Skeletal muscle tissue (tissue), 4 donors: Measurements from ENCODE around the gene RBMS3. TPM values are rescaled to one million over a fixed set of nuclear protein-coding genes. Genes with fewer than 3 reads are reported as not detected.
A peak's percentile ranks its signal among the peaks of the same experiment; 100 is the strongest.

Source experiments
- H3K27ac ChIP-seq: one replicate; pipeline ENCODE4 v1.7.0; 2013; ENCODE audit warnings: mild to moderate bottlenecking, low read depth, low read length, inconsistent platforms
- H3K27me3 ChIP-seq, 3 donors: one replicate each; pipeline ENCODE4 v1.7.0; 2013; ENCODE audit warnings: low read length in 3 of 3; ENCODE audit not compliant: control insufficient read depth in 3 of 3, insufficient read depth in 3 of 3
- H3K36me3 ChIP-seq, 3 donors: one replicate each; pipeline ENCODE4 v1.7.0; 2013; ENCODE audit warnings: low read length in 3 of 3; ENCODE audit not compliant: control insufficient read depth in 3 of 3, insufficient read depth in 3 of 3
- H3K4me1 ChIP-seq, 3 donors: one replicate each; pipeline ENCODE4 v1.7.0; 2013; ENCODE audit warnings: low read length in 3 of 3, mild to moderate bottlenecking in 3 of 3; ENCODE audit not compliant: control insufficient read depth in 3 of 3, insufficient read depth in 3 of 3
- H3K4me3 ChIP-seq, 3 donors: one replicate each; pipeline ENCODE4 v1.7.0; 2013; ENCODE audit warnings: low read length in 3 of 3
- H3K9ac ChIP-seq, 3 donors: one replicate each; pipeline ENCODE4 v1.7.0; 2013; ENCODE audit warnings: low read length in 3 of 3, mild to moderate bottlenecking in 3 of 3, moderate library complexity in 2 of 3, low read depth in 1 of 3
- H3K9me3 ChIP-seq, 3 donors: one replicate each; pipeline ENCODE4 v1.7.0; 2013; ENCODE audit warnings: low read length in 3 of 3; ENCODE audit not compliant: control insufficient read depth in 3 of 3
- total RNA-seq: library from RNA; depleted of rRNA; stranded (reverse); fragments of >200 nt; gene quantifications from one replicate; pipeline ENCODE4 v1.2.3, GENCODE V29; 2014
- donor health status: Osteomylitis.

Gene RBMS3
- total RNA-seq, 1 donor from 2014 or later, result 79.9 TPM

DNA sequence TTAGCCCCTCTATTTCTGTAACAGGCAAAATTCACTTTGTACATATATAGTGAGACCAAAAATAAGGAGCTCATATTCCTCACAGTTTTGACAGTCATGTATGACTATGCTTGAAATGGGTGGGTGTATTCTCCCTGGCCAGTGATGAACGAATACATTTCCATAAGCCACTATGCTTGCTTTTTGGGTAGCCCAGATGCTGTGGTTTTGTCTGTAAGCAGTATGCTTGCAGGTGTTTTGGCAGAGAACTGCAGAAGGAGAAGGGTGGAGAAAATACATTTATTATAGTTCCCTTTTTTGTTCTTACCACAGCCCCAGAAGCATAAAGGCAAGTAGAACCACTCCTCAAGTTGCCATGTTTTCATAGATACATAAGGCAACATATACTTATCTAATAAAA lies 131.2 kb downstream of the RBMS3 start:
- Histone ChIP-seq H3K9ac (no peak overlapping the region), H3K4me3 (no peak overlapping the region), H3K9me3 (no peaks in the 10 kb centered on the region), H3K4me1 (peaks cover 0 to 31% (median 17%) of the 10 kb centered on the region in 3 donors), H3K27me3 (no peaks in the 10 kb centered on the region), H3K36me3 (no peaks in the 10 kb centered on the region), H3K27ac (no peak overlapping the region)

DNA sequence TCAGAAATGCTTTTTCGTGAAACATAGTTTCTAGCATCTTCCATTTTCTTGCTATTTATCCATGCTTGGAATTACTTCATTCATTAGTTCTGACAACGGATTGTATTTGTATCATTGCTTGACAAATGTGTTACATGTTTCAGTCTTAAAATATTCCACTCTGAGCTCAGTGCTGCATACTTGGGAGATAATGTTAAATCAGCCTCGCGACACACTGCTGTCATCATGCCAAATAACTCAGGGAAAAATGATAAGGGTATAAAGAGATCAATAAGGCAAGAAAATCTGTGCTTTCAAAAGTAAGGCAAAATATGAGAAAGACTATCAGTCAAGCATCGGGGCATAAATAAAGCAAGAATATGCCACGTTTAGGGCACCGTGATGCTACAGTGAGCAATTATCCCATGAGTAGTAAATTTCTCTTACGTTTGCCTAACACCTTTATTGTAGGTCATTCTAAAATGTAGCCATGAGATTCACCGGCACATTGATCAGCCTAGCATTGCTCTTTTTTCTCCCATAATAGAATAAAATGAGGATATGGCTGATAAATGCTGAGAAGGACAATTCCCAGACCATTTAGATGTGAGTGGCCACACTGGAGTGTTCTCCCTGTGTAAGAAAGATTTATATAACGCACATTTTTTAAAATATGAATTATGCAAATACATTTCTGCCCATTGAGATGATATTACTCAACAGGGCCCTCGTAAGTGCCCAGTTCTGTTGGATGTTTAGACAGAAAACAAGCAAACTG lies 133.8 kb downstream of the RBMS3 start:
- H3K36me3 ChIP-seq, result no peaks in the 10 kb centered on the region

DNA sequence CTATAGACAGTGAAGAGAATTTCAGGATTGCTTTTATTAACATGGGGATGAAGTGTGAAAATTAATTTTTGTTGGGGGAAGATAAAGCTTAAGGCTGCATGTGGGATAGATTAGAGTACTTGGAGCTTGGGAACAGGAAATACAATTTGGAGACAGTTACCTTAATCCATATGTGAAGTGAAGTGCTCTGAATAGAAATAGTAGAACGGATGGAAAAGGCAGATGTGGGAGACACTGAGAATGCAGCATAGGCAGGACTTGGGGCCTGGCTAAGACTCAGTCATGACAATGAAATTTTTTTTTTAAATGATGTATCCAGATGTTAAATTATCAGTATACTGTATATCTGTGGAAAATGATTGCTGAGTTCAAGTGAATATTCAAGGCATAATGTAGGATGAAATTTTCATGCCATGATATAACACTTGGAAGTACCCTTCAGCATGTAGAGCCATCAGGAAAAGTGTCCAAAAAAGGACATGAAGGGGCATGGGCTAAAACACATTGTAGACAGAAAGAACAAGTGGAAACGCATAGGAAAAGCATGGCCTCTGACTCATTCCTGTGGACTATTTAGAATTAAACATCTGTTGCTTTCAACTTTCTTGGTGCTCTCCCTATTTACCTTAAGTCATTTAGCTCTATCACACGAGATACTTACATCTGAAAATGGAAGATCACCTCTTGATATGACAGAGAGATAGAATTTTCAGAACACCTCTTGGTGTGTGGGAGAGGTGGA lies 134.8 kb downstream of the RBMS3 start:
- Histone ChIP-seq H3K27me3 (no peaks in the 10 kb centered on the region), H3K36me3 (no peaks in the 10 kb centered on the region), H3K27ac (no peak overlapping the region), H3K9ac (no peak overlapping the region), H3K4me3 (no peak overlapping the region), H3K9me3 (no peaks in the 10 kb centered on the region), H3K4me1 (peaks cover 0 to 18% (median 11%) of the 10 kb centered on the region in 3 donors)

More for the DNA sequence above, 133.8 kb downstream of the RBMS3 start:
- H3K4me3 ChIP-seq, result peak overlapping the region in 2 of 3 donors; percentile 8 to 30
- H3K9ac ChIP-seq, result peak overlapping the region in 1 of 3 donors; percentile 4
- peaks cover 0 to 26% (median 16%) of the 10 kb centered on the region in 3 donors for H3K4me1 ChIP-seq
- H3K9me3 ChIP-seq, result no peaks in the 10 kb centered on the region
- H3K27me3 ChIP-seq, result no peaks in the 10 kb centered on the region
- H3K27ac ChIP-seq, result no peak overlapping the region

DNA sequence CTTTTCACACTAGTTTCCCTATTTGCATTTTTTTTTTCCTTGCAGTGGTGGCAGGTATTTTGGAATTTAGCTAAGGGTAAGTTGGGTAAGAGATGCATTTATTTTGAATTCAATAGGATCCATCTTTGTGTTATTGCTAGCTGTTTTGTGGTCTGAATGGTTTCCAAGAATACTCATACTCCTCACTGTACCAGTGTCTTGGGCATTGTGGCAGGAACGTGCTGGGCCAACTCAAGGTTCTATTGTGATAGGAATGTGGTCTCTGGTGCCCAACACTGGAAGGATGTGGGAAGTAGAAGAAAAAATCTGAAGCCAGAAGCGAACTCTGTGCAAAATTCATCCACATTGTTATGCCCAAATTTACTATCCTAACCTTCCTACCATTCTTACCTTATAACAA lies 135.6 kb downstream of the RBMS3 start:
- no peaks in the 10 kb centered on the region for H3K36me3 ChIP-seq
- no peaks in the 10 kb centered on the region for H3K9me3 ChIP-seq
- no peak overlapping the region for H3K4me3 ChIP-seq
- no peak overlapping the region for H3K27ac ChIP-seq
- H3K4me1 ChIP-seq, result peaks cover 0 to 17% (median 9%) of the 10 kb centered on the region in 3 donors
- no peaks in the 10 kb centered on the region for H3K27me3 ChIP-seq
- H3K9ac ChIP-seq, result no peak overlapping the region

DNA sequence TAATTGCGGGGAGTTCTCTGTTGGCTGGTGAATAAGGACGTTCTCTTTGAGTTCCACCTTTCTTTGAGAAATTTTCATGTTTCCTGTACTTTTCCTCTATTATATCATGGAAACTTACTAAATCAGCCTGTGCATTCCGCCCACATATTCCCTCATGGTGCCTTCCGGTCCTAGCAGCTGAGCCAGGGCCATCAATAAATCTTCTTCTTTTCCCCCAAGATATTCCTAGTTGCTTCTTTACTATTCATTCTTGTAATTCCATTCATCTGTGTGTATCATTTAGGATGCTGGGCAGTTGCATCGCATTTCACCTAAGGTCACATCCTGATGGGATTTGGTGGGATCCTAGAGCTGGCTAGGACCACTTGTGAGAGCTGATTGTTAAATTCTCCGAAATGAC lies 139.2 kb downstream of the RBMS3 start:
- Histone ChIP-seq H3K36me3 (no peaks in the 10 kb centered on the region), H3K27me3 (no peaks in the 10 kb centered on the region), H3K27ac (peak overlapping the region; percentile 1), H3K9ac (no peak overlapping the region), H3K4me1 (peaks cover 0 to 3% (median 0%) of the 10 kb centered on the region in 3 donors), H3K9me3 (no peaks in the 10 kb centered on the region), H3K4me3 (no peak overlapping the region)

DNA sequence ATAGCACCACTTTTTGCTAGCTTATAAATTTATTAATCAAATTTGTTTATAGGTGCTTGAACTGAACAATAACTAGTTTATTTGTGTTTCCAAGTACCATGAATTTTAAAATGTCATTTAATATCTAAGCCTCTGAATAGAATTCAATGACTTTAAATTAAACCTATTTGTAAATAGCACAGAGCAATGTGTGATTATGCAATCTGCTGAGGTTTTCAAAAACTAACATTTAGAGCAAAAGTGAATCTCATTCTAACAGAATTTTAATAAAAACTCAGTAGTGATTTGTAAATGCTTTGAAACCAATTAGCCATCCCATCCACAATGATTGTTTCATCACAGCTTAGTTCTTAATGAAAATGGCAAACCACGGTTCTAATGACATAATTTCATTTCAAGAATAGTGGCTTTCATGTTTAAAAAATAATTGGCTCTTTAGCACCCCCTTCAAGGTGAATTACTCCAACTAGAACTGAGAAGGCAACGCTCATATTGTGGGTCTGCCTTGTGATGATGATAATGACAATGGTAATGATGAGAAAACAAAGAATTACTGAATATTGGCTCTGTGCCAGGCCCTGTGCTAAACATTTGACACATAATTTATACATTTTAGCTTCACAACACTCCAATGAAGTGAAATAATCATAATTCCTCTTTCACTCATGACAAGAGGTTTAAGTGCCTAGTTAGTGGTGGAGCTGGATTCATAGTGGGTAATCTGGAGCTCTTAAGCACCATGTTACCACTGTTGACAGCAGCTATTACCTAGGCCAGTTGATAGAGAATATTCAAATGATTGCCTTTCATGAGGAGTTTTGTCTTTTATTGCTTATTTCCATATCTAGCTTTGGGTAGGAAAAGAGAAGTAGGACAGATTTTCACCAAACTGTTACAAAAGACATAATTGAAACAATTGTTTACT lies 145.7 kb downstream of the RBMS3 start:
- Histone ChIP-seq H3K9ac (no peak overlapping the region), H3K36me3 (no peaks in the 10 kb centered on the region), H3K9me3 (no peaks in the 10 kb centered on the region), H3K4me3 (no peak overlapping the region), H3K4me1 (peaks cover 12 to 20% (median 14%) of the 10 kb centered on the region in 3 donors), H3K27me3 (no peaks in the 10 kb centered on the region), H3K27ac (no peak overlapping the region)

DNA sequence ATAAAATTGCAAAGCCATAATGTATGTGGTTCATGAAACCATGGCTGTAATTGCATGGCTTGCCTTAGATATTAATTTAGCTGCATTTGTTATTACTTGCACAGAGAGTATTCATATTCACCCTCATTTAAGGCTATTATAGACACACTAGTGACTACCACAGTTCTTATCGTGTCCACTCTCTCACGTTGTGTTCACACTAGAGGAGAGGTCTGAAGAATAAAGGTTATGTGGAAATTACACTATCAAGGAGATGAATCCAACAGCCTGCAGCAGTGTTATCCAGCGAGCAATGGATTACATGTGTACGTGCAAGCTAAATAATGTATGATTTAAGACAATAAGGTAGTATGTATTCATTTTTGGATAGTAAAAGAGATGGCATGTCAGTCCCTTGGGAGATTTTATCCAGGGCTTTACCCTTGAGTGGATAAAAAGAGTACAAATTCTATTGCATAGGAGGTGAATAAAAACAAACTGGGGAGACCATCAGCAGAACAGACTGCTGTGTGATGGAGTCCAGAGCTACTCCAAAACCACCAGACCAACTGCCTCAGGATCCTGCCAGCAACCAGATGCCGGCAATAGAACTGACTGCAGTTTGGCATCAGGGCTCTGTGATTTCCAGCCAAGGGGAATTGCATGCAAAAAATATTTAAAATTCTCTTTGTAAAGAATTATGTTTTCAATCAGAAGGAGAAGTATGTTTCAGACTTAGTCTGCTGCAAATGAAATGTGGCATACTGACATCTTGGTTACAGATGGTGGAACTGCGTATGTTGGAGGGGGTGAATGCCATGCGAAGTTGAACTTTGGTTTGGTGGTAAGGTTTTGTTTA lies 146.6 kb downstream of the RBMS3 start:
- peaks cover 12 to 20% (median 14%) of the 10 kb centered on the region in 3 donors for H3K4me1 ChIP-seq
- H3K4me3 ChIP-seq, result no peak overlapping the region
- H3K9ac ChIP-seq, result no peak overlapping the region
- no peaks in the 10 kb centered on the region for H3K27me3 ChIP-seq
- H3K9me3 ChIP-seq, result no peaks in the 10 kb centered on the region
- no peak overlapping the region for H3K27ac ChIP-seq
- no peaks in the 10 kb centered on the region for H3K36me3 ChIP-seq

DNA sequence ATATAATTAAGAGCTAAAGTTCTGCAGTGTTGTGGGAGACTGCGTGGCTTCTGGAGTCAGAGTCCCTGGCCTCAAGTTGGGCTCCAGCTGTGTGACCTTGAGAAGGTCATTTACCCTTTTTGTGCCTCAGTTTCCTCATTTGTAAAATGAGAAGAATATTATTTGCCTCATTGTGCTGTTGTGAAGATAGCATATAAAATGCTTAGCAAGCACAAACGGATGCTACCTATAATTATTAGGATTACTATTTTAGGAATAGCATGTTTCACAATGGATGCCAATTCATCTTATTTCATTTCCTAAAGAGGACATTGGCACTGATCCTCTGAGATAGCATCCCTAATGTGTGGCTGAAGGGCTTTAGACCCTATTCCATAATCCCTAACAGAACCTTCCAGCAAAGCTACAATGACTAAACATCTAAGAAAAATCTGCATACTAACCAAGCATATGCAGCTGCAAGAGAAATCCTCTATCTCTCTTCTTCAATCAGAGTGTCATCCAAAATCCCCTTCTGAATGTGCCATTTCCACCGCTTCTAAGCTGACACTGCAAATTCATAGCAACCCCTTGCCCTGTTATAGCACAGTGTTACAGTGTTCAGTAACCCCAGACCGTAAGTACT lies 148.3 kb downstream of the RBMS3 start:
- Histone ChIP-seq H3K27ac (no peak overlapping the region), H3K27me3 (no peaks in the 10 kb centered on the region), H3K4me1 (peaks cover 12 to 20% (median 14%) of the 10 kb centered on the region in 3 donors)

DNA sequence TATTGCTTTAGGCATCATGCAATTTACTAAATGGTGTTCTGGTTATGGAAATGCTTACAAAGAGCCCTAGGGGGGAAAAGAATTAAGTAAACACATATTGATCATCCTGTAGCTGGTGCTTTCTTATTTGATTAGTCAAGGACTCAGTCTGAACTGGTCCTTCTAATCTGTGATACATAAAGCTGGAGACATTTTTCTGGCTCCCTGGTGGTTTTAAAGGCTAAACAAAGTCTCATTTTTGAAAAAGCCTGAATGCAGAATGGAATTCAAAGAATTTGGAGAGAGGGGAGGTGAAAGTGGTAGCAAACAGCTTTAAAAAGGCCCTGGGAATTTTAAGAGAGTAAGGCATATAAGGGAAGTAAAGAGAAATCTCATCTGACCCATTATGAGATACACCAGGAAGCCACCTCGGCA lies 149.7 kb downstream of the RBMS3 start:
- H3K9ac ChIP-seq, result no peak overlapping the region

More for the DNA sequence above, 148.3 kb downstream of the RBMS3 start:
- Histone ChIP-seq H3K36me3 (no peaks in the 10 kb centered on the region), H3K9ac (no peak overlapping the region), H3K4me3 (no peak overlapping the region), H3K9me3 (no peaks in the 10 kb centered on the region)

More for the DNA sequence above, 149.7 kb downstream of the RBMS3 start:
- no peaks in the 10 kb centered on the region for H3K9me3 ChIP-seq
- peaks cover 0 to 6% (median 6%) of the 10 kb centered on the region in 3 donors for H3K36me3 ChIP-seq
- no peak overlapping the region for H3K4me3 ChIP-seq
- peaks cover 12 to 20% (median 14%) of the 10 kb centered on the region in 3 donors for H3K4me1 ChIP-seq
- no peak overlapping the region for H3K27ac ChIP-seq
- H3K27me3 ChIP-seq, result no peaks in the 10 kb centered on the region
